ENCODE results near the gene CSMD2.

DNA sequence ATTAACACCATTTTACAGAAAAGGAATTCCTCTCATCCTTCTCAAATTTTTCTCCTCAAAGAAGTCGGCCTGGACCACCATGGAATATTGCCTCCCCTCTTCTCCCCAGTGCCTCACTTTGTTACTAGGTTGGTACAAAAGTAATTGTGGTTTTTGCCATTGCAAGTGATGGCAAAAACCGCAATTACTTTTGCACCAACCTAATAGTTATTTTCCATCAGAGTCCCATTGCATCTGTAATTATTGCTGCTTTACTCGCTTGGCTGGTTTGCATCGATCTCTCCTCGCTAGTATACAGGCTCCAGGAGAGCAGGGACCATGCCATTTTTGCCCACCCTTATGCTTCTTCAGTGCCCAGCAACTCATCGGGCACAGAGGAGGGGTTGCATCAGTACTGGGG is 10.7 kb upstream of the CSMD2 start:
- TF ChIP-seq POLR2A (IDR thresholded peaks at IDR 0.05) (no peak), POLR2AphosphoS5 (IDR thresholded peaks at IDR 0.05) (no peak)
- TF ChIP-seq, protein P1, sequence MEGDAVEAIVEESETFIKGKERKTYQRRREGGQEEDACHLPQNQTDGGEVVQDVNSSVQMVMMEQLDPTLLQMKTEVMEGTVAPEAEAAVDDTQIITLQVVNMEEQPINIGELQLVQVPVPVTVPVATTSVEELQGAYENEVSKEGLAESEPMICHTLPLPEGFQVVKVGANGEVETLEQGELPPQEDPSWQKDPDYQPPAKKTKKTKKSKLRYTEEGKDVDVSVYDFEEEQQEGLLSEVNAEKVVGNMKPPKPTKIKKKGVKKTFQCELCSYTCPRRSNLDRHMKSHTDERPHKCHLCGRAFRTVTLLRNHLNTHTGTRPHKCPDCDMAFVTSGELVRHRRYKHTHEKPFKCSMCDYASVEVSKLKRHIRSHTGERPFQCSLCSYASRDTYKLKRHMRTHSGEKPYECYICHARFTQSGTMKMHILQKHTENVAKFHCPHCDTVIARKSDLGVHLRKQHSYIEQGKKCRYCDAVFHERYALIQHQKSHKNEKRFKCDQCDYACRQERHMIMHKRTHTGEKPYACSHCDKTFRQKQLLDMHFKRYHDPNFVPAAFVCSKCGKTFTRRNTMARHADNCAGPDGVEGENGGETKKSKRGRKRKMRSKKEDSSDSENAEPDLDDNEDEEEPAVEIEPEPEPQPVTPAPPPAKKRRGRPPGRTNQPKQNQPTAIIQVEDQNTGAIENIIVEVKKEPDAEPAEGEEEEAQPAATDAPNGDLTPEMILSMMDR (IDR thresholded peaks at IDR 0.05) = no peak

Measured in upper lobe of left lung (tissue), 4 donors.